Pancreas (tissue), 10 donors: Measurements from ENCODE around the gene RP9. TPM values are rescaled to one million over a fixed set of nuclear protein-coding genes. Genes with fewer than 3 reads are reported as not detected.

Source experiments
- ATAC-seq, 4 donors: fragments of 200-7000 bp; cut with Tn5 transposase; one replicate each; pipeline versions ENCODE4 v1.8.0 to v1.9.1; 2020; ENCODE audit warnings: mild to moderate bottlenecking in 4 of 4, moderate library complexity in 4 of 4
- DNase-seq, 6 donors: peaks; one replicate each; pipeline ENCODE4 v3.0.0-alpha.2; 2020
- FAIRE-seq: peaks from 2 replicates; lab custom pipeline; 2012; peaks lifted over from hg19 to GRCh38; lab: Jason Lieb, UNC
- H3K27ac ChIP-seq, 4 donors: fragments of 200-600 bp; sonication (generic); 1 replicate in 3 of 4; 2 replicates in 1 of 4; pipeline versions ENCODE4 v1.5.0 to v1.8.0; 2020
- H3K27me3 ChIP-seq, 4 donors: fragments of 200-600 bp; one replicate each; pipeline ENCODE4 v1.8.0; 2021
- H3K36me3 ChIP-seq, 3 donors: fragments of 200-600 bp; sonication (generic) in 1 of 3; one replicate each; pipeline versions ENCODE4 v1.5.0 to v1.8.0; 2020 to 2021
- H3K4me1 ChIP-seq, 3 donors: fragments of 200-600 bp; one replicate each; pipeline ENCODE4 v1.8.0; 2021
- H3K4me3 ChIP-seq, 4 donors: fragments of 200-600 bp; sonication (generic) in 2 of 4; one replicate each; pipeline versions ENCODE4 v1.5.0 to v1.8.0; 2020 to 2021
- H3K9me3 ChIP-seq, 4 donors: fragments of 200-600 bp; one replicate each; pipeline ENCODE4 v1.8.0; 2021
- CTCF ChIP-seq, 4 donors: fragments of 200-600 bp; sonication (generic) in 3 of 4; IDR thresholded peaks; one replicate each; pipeline versions ENCODE4 v1.5.0 to v1.8.0; 2021; ENCODE audit warnings: antibody characterized with exemption in 4 of 4
- WGBS, 2 donors: extraction: QIAGEN DNeasy Blood & Tissue Kit; methylation state at CpG; one replicate each; pipeline ENCODE4 v1.1.7; 2013; 5-methylcytosine and 5-hydroxymethylcytosine counted together
- intact Hi-C, 3 donors: fragments of 100-400 bp; cut with DNase I; formaldehyde crosslinking; loops; one replicate each; pipeline versions ENCODE4 v1.11.1 to v1.14.2; 2022
- polyA plus RNA-seq, 2 donors: library from polyadenylated mRNA; stranded (reverse); fragments of 200-250 nt; gene quantifications; one replicate each; pipeline ENCODE4 v1.2.3, GENCODE V29; 2013
- total RNA-seq, 6 donors: library from RNA; stranded (reverse); fragmentation: NEBNext Ultra II Directional in 4 of 6; extraction: Animal tissue kit (Norgen Biotek cat#: 25700) in 4 of 6; gene quantifications; one replicate each; pipeline versions ENCODE4 v1.2.1 to v1.2.4, GENCODE V29; 2021 to 2023
- donor health status: healthy with polysubstance abuse.
- donor health status: DM: no; HTN: no; CAD: no; lungs with moderate emphysema.
- donor health status: DM: no; HTN: no; CAD: no.
- donor health status: control.
- donor health status: control.
- donor health status: Bipolar disorder and iron deficiency.
- donor health status: DM: yes; HTN: yes; CAD: no.
- donor health status: DM: no; HTN: no; CAD: no.
- donor health status: DM: no; HTN: no; CAD: no.
- donor health status: DM: yes; HTN: yes; CAD: no.

Gene RP9
- total RNA-seq = 10 to 100 TPM in 1 of 6 donors, 1 to 10 TPM in 5; 5.5 to 10.3 (median 7.1) TPM
- polyA plus RNA-seq = 10 to 100 TPM in 1 of 2 donors, 1 to 10 TPM in 1; 8.1 to 20.1 TPM

- H3K36me3 ChIP-seq = no peaks in the 10 kb centered on the region
- peak; percentile 94 to 96 (median 95) for ATAC-seq
- 0 to 1% methylated on average over 54 to 100 of the region's 100 CpGs for WGBS, 2 donors
- H3K9me3 ChIP-seq = no peaks in the 10 kb centered on the region
- H3K27ac ChIP-seq = peak within 1 kb of the TSS; percentile 35 to 72 (median 71)
- H3K4me3 ChIP-seq = peak within 1 kb of the TSS; percentile 78 to 97 (median 91)
- H3K4me1 ChIP-seq = peaks cover 13 to 23% (median 16%) of the 10 kb centered on the region in 3 donors
- intact Hi-C loops = loop anchor here in 1 of 3 donors (5.0 kb wide), 1 partner anchor 167 kb away; no protein-coding TSS in a partner anchor
- DNase-seq = peak; percentile 46 to 87 (median 72)
- no peaks in the 10 kb centered on the region for H3K27me3 ChIP-seq
- TF ChIP-seq CTCF (IDR thresholded peaks at IDR 0.05) = peak; percentile 36 to 58 (median 46)
- FAIRE-seq = no peak
Observed at GRCh38 chr7:33109005-33109757, at the start of gene RP9. Gene RP9 (minus strand): TSS chr7:33109404. CDS start chr7:33109372, 32 bp downstream.

GRCh38 chr7:33157781-33158180 lies 48.6 kb upstream of the RP9 start:
- intact Hi-C loops = no loop called here
- Histone ChIP-seq H3K4me1 (no peaks in the 10 kb centered on the region), H3K36me3 (no peaks in the 10 kb centered on the region), H3K27me3 (no peaks in the 10 kb centered on the region), H3K27ac (no peak overlapping the region), H3K4me3 (no peak overlapping the region), H3K9me3 (no peaks in the 10 kb centered on the region)
- DNase-seq (no peak), ATAC-seq (no peak), FAIRE-seq (no peak)
- TF ChIP-seq CTCF (IDR thresholded peaks at IDR 0.05) = no peak
- 49 to 75% methylated on average over 2 of the region's 2 CpGs for WGBS, 2 donors

- no peak for ATAC-seq
- TF ChIP-seq CTCF (IDR thresholded peaks at IDR 0.05) = no peak
- intact Hi-C loops = no loop called here
Observed at GRCh38 chr7:33157311-33157710, 48.1 kb upstream of the RP9 start.

GRCh38 chr7:33156441-33156840 lies 47.2 kb upstream of the RP9 start:
- no peak overlapping the region for H3K27ac ChIP-seq
- H3K4me3 ChIP-seq = no peak overlapping the region
- ATAC-seq (no peak), DNase-seq (no peak), FAIRE-seq (no peak)
- 90 to 100% methylated on average over 2 of the region's 2 CpGs for WGBS, 2 donors
- H3K36me3 ChIP-seq = no peaks in the 10 kb centered on the region
- no peaks in the 10 kb centered on the region for H3K9me3 ChIP-seq
- intact Hi-C loops = no loop called here
- no peaks in the 10 kb centered on the region for H3K27me3 ChIP-seq
- no peaks in the 10 kb centered on the region for H3K4me1 ChIP-seq
- TF ChIP-seq CTCF (IDR thresholded peaks at IDR 0.05) = no peak

More at GRCh38 chr7:33157311-33157710, 48.1 kb upstream of the RP9 start:
- FAIRE-seq (no peak), DNase-seq (no peak)
- no peak overlapping the region for H3K4me3 ChIP-seq
- no peaks in the 10 kb centered on the region for H3K27me3 ChIP-seq
- no peaks in the 10 kb centered on the region for H3K36me3 ChIP-seq
- WGBS, 2 donors = 42 to 50% methylated on average over 1 of the region's 1 CpG
- H3K4me1 ChIP-seq = no peaks in the 10 kb centered on the region
- no peak overlapping the region for H3K27ac ChIP-seq
- no peaks in the 10 kb centered on the region for H3K9me3 ChIP-seq

- Histone ChIP-seq H3K27me3 (no peaks in the 10 kb centered on the region), H3K4me1 (no peaks in the 10 kb centered on the region), H3K4me3 (no peak overlapping the region), H3K9me3 (no peaks in the 10 kb centered on the region), H3K27ac (no peak overlapping the region), H3K36me3 (no peaks in the 10 kb centered on the region)
- TF ChIP-seq CTCF (IDR thresholded peaks at IDR 0.05) = no peak
- 71 to 90% methylated on average over 2 of the region's 2 CpGs for WGBS, 2 donors
- no peak for FAIRE-seq
- intact Hi-C loops = no loop called here
- DNase-seq = no peak
- ATAC-seq = no peak
Observed at GRCh38 chr7:33155811-33156210, 46.6 kb upstream of the RP9 start.
